Measurements from ENCODE around the gene PNPLA7. TPM values are rescaled to one million over a fixed set of nuclear protein-coding genes. Genes with fewer than 3 reads are reported as not detected.
A peak's percentile ranks its signal among the peaks of the same experiment; 100 is the strongest.

PNPLA7 gene
- total and polyA plus RNA-seq, 2 of the 13 experiments (the other 11 are each of a cell fraction or from before 2014, with no cell fraction given), result 0.42 to 1.5 TPM

- TF ChIP-seq ZNF318 (CRISPR knock-in tag; IDR thresholded peaks at IDR 0.05), result no peak
- TF ChIP-seq MEF2D (CRISPR knock-in tag; IDR thresholded peaks at IDR 0.05), result peak; percentile 44; the same call in 1 of the 2 replicates
- 0 out of 2 replicates have a peak, but pooled peaks have one; percentile 8 for TF ChIP-seq TFDP1 (CRISPR knock-in tag; IDR thresholded peaks at IDR 0.05; ENCODE audit: borderline replicate concordance)
- TF ChIP-seq GATA4 (IDR thresholded peaks at IDR 0.05; ENCODE audit: borderline replicate concordance, low read depth), result no peak
- TF ChIP-seq ZNF580 (CRISPR knock-in tag; IDR thresholded peaks at IDR 0.05; ENCODE audit: borderline replicate concordance, low read depth), result no peak
- no peak for TF ChIP-seq ZUFSP (CRISPR knock-in tag; IDR thresholded peaks at IDR 0.05; ENCODE audit: borderline replicate concordance)
- no peak; the same call in 1 of the 2 replicates for TF ChIP-seq ZNF274 (CRISPR knock-in tag; IDR thresholded peaks at IDR 0.05)
- TF ChIP-seq MBD4 (IDR thresholded peaks at IDR 0.05; ENCODE audit: borderline replicate concordance, low read length), result no peak
- TF ChIP-seq GMEB2 (CRISPR knock-in tag; IDR thresholded peaks at IDR 0.05; ENCODE audit: low read depth), result no peak
- peak; percentile 75; the same call in 1 of the 2 replicates for TF ChIP-seq ZFP91 (CRISPR knock-in tag; IDR thresholded peaks at IDR 0.05; ENCODE audit: borderline replicate concordance)
- peak; percentile 22; the same call in 1 of the 2 replicates for TF ChIP-seq DR1 (CRISPR knock-in tag; IDR thresholded peaks at IDR 0.05)
- no peak for TF ChIP-seq MAFG (CRISPR knock-in tag; IDR thresholded peaks at IDR 0.05)
Observed at GRCh38 chr9:137459601-137460362, 90.4 kb downstream of the PNPLA7 start (continued).

Measured in HepG2 (cell line).